NCI-H128 (cell line): ENCODE measurements around the gene KHSRP.

Experiments used
- DNase-seq: peaks from one replicate; lab custom pipeline; 2025; ENCODE audit not compliant: unreplicated experiment; lab: John Stamatoyannopoulos, UW

The KHSRP gene

DNA sequence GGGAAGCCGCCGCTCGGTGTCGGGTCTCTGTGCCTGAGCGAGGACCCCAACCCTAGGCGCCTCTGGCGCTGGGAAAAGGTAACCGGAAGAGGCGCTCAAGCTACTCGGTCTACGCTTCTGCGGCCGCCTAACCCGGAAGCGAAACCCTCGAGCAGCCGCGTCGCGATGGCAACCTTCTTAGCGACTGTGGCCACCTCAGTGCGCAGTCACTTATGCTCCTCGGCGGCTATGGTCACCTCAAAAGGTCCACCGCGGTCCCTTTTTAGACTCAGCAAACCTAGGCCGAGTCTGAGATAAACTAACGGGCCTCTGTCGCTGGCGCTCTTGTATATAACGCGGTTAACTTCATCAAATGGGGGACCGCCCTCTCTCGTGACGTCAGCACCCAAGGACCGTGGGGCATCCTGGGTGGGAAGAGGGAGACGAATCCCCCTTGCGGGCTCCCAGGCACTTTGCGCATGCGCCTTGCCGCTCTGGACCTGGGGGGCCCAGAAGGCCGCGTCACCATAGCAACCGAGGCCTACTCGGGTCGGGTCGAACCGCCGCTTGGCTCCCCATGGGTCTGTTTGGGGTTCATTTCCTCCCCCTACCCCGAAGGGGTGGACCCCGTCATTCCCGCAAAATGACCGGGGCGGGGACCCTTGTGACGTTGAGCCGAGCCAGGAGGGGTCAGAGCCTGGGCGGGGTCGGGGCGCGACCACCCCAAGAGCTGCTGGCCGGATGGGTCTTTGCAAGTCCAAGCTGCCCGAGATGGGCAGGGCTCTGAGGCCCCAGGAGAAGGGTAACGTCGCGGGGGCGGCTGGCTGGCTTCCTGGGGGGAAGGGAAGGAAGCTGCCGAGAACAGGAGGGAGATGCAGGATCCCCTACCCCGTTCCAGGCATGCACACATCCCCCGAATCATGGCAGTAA lies 31.3 kb downstream of the KHSRP start, which contains the start of gene GTF2F1:
Gene GTF2F1 (minus strand): TSS at position 91 of the 909 bp plus-strand sequence. CDS start 169 bp downstream, outside the sequence.
- DNase-seq = peak; percentile 85

- no peak for DNase-seq
Measured at GRCh38 chr19:6392221-6393073, 32.2 kb downstream of the KHSRP start.

GRCh38 chr19:6387372-6387771 lies 37.2 kb downstream of the KHSRP start:
- no peak for DNase-seq

- no peak for DNase-seq
Measured at GRCh38 chr19:6384381-6384780, 40.2 kb downstream of the KHSRP start.

- DNase-seq = no peak
Measured at GRCh38 chr19:6383188-6383587, 41.4 kb downstream of the KHSRP start.

DNA sequence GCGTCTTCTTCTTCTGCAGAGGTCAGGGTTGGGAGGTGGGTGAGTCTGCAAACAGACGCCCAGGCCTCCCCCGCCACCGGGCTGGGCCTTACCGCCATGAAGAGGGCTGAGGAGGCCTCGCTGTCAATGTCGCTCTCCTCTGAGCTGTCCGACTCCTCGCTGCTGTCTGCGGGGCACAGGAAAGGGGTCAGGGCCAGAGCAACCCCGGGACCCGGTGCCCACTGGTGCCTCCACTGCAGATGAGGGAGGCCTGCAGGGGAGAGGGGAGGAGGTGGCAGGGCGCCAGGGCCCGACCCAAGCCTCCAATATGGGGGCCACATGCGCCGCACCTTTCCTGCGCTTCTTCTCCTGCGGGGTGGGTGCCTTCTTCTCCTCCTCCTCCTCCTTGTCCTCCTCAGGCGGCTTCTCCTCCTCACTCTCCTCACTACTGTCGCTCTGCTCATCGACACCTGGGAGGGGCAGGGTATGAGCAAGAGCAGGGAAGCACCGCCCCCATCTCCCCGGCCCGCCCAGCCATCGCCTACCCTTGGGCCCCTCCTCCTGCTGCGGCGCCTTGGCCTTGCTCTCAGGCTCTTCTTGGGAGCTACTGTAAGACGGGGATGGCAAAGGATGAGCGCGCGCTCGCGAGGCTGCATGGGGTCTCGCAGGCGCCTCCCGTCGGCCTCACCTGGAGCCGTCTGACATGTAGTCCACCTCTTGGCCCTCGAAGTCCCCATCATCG lies 43.4 kb downstream of the KHSRP start:
- DNase-seq = no peak

DNA sequence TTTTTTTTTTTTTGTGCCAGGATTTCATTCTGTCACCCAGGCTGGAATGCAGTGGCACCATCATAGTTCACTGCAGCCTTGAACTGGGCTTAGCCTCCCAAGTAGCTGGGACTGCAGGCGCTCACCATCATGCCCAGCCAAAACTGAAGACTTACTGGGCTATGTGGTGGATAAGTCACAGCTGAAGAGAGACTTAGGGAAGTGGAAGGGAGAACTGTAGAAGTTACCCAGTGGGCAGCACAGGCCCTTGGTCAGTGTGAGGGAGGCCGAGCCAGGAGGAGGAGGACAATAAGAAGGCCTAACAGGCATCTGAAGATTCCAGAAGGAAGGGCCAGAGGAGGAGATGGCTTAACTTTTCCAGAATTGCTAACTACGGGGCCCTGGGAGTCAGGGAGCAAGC lies 44.9 kb downstream of the KHSRP start:
- no peak for DNase-seq

- no peak for DNase-seq
Measured at GRCh38 chr19:6378486-6378885, 46.1 kb downstream of the KHSRP start.

GRCh38 chr19:6378041-6378440 lies 46.6 kb downstream of the KHSRP start:
- DNase-seq = no peak

GRCh38 chr19:6376512-6377190 lies 48.0 kb downstream of the KHSRP start:
- no peak for DNase-seq

GRCh38 chr19:6375411-6376010 lies 49.1 kb downstream of the KHSRP start, which contains the start of gene PSPN:
PSPN (minus strand) TSS chr19:6375933; CDS start chr19:6375849, 84 bp downstream.
- no peak for DNase-seq

DNA sequence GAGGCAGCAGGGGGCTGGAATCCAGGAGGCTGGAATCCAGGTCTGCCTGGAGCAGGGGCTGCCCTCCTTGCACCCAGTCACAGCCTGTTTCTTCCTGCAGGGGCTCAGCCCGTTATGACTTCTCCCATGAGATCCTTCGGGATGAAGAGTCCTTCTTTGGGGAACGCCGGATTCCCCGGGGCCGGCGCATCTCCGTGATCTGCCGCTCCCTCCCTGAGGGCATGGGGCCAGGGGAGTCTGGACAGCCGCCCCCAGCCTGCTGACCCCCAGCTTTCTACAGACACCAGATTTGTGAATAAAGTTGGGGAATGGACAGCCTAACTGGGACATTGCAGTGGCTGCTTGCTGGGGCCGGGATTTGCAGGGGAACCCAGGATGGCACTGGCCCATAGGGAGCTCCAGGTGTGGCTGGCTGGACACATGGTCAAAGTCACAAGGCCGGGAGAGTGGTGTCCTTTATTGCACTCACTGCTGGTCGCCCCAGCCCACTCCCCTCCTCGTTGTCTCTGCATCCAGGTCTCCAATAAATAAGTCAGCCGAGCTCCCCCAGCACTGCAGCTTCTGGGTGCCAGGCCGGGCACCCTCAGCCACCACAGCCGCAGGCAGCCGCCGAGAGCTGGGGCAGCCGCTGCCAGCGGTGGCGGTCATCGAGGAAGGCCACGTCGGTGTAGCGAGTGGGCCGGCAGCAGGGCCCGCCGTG lies 49.8 kb downstream of the KHSRP start:
- DNase-seq = no peak

DNA sequence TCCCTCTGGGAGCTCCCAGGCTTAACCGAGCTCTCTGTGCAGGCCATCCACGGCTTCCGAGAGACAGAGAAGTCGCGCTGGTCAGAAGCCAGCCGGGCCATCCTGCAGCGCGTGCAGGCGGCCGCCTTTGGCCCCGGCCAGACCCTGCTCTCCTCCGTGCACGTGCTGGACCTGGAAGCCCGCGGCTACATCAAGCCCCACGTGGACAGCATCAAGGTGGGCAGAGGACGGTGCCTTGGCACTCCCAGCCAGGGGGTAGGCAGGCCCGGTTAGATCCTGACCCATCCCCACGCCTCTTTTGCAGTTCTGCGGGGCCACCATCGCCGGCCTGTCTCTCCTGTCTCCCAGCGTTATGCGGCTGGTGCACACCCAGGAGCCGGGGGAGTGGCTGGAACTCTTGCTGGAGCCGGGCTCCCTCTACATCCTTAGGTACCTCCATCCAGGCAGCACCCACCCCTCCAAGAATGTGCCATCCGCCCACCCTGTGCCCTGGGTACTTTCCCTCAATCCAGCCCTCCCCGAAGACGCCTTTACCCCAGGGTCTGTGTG lies 50.4 kb downstream of the KHSRP start:
- DNase-seq = no peak

DNA sequence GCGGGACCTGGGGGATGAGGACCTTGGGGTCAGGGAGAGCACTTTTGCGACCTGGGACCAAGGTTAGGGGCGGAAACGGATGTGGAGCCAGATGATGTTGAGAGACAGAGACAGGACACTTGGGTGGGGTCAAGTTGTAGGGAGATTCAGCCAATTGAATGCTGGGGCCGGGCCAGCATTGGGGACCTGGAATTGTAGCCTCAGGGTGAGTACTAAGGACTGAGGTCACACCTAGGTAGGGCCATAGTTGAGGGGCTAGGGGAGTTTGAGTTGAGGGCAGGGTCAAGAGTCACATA lies 50.9 kb downstream of the KHSRP start:
- no peak for DNase-seq

- DNase-seq = peak; percentile 83
Measured at GRCh38 chr19:6373096-6373812, 51.4 kb downstream of the KHSRP start.

DNA sequence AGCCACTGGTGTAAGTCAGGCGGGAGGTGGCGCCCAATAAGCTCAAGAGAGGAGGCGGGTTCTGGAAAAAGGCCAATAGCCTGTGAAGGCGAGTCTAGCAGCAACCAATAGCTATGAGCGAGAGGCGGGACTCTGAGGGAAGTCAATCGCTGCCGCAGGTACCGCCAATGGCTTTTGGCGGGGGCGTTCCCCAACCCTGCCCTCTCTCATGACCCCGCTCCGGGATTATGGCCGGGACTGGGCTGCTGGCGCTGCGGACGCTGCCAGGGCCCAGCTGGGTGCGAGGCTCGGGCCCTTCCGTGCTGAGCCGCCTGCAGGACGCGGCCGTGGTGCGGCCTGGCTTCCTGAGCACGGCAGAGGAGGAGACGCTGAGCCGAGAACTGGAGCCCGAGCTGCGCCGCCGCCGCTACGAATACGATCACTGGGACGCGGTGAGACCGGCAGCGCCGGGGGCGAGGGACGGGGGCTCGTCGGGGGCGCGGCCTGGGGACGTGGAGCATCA lies 52.0 kb downstream of the KHSRP start, which contains the start of gene ALKBH7:
Gene ALKBH7 (plus strand): TSS at position 201 of the 502 bp plus-strand sequence. CDS start 27 bp downstream, at position 228.
- peak; percentile 98 for DNase-seq

DNA sequence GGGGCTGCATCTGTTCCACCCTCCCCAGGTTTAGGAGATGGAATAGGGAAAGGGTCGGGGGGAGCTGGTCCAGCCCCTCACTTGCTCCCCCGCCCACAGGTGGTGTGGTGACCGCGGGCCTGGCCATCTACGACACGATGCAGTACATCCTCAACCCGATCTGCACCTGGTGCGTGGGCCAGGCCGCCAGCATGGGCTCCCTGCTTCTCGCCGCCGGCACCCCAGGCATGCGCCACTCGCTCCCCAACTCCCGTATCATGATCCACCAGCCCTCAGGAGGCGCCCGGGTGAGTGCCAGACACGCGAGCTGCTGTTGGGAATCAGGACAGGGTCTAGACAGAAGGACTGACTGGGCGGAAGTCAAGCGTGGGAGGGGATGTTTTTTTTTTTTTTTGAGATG lies 60.3 kb downstream of the KHSRP start:
- DNase-seq = no peak
